K562 (cell line): Measurements from ENCODE around the gene USP28.

Experiments used
- CTCF ChIP-seq, 3 experiments: IDR thresholded peaks in 2 of 3; conservative IDR thresholded peaks in 1 of 3; 2 replicates each; pipeline ENCODE4 v1.5.1; 2011 to 2012; ENCODE audit warnings: low read length in 3 of 3, mild to moderate bottlenecking in 3 of 3, control low read depth in 2 of 3, improper control_type of control experiment in 1 of 3, inconsistent platforms in 1 of 3, low read depth in 1 of 3, mixed read lengths in 1 of 3, moderate library complexity in 1 of 3; ENCODE audit not compliant: insufficient read depth in 2 of 3
- EGR1 ChIP-seq: fragments of 450-650 bp; conservative IDR thresholded peaks from 2 replicates; pipeline ENCODE4 v1.6.1; 2017; ENCODE audit warnings: mild to moderate bottlenecking
- TFAP4 ChIP-seq: sonication (generic); formaldehyde crosslinking; IDR thresholded peaks from 2 replicates; pipeline ENCODE4 v1.8.0; 2022; ENCODE audit warnings: missing genetic modification reagents, mild to moderate bottlenecking, moderate library complexity, borderline replicate concordance

DNA sequence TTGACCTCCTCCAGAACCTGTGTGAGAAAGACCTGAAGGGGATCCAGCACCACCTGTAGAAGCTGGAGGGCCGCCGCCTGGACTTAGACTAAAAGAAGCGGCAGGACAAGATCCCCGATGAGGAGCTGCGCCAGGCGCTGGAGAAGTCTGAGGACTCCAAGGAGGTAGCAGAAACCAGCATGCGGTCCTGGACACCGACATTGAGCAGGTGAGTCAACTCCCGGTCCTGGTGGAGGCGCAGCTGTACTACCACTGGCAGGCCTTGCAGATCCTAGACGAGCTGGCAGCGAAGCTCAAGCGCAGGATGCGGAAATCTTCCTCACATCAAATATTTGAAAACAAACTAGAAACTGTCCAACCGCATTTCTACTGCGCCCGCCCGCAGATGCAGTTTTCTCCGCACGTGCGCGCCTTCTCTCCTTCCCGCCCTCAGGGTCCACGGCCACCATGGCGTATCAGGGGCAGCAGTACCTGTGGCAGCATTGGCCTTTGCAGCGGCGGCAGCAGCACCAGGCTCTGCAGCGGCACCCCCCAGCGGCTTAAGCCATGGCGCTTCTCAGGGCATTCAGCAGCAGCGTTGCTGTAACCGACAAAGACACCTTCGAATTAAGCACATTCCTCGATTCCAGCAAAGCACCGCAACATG lies 85.6 kb downstream of the USP28 start:
- no peak for TF ChIP-seq TFAP4 (CRISPR knock-in tag)
- no peak for TF ChIP-seq CTCF (IDR thresholded peaks at IDR 0.05 in 2 of 3, conservative IDR thresholded peaks at IDR 0.05 in 1 of 3; ENCODE audit: insufficient read depth in 2 of 3, low read depth in 1 of 3, low read length in 3 of 3)
- TF ChIP-seq EGR1 = no peak
